Measurements from ENCODE around the gene ZNF841. TPM values are rescaled to one million over a fixed set of nuclear protein-coding genes. Genes with fewer than 3 reads are reported as not detected.

The ZNF841 gene
- total and polyA plus RNA-seq, 2 donors (not counting 3 experiments of a cell fraction or from before 2014, with no cell fraction given), result 5.2 to 17.7 TPM

DNA sequence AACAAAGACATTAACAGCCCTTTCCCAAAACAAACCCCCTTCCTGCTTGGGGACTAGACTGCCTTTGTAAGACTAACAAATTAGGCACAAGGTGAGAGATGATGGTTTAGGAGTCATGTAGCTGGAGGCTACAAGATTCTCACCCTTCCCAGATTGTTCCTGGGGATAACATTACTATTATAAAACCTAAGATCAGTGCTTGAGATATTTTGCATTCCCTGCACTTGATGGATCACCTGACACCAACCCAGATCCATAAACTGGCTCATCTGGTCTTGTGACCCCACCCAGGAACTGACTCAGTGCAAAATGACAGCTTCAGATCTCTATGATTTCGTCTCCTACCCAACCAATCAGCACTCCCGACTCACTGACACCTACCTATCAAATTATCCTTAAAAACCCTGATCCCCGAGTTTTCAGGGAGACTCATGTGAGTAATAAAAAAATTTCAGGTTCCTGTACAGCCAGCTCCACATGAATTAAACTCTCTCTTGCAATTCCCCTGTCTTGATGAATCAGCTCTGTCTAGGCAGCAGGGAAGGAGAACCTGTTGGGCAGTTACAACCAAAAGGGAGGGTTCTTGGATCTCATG, 46.5 kb upstream of the ZNF841 start:
- CTCF ChIA-PET, result no interaction called here
- intact Hi-C loops (cut with micrococcal nuclease) (no loop called here), dilution Hi-C loops (cut with MboI; ENCODE audit: extremely low pct_ligation_motif_present, low sequenced_read_pairs) (no loop called here)
- peaks cover 5% of the 10 kb centered on the region for H3K79me2 ChIP-seq (ENCODE audit: control insufficient read depth, insufficient read depth, low read length)
- no peak overlapping the region for H3K4me3 ChIP-seq (replicated peaks in 1 of 3; ENCODE audit: insufficient read depth in 1 of 3, low read depth in 1 of 3, low read length in 3 of 3)
- no peak overlapping the region for H3K9ac ChIP-seq (replicated peaks; ENCODE audit: extremely low read depth, insufficient read depth, low read length)
- H3K9me1 ChIP-seq (replicated peaks; ENCODE audit: control insufficient read depth, extremely low read depth, insufficient read depth, low read length), result no peaks in the 10 kb centered on the region
- H3K4me1 ChIP-seq (ENCODE audit: control insufficient read depth, extremely low read depth, insufficient read depth, low read length), result peaks cover 6% of the 10 kb centered on the region
- POLR2A ChIA-PET, result no interaction called here
- no TSS peak for BruUV-seq (replicated peaks)
- H3K27ac ChIP-seq (ENCODE audit: insufficient read depth, low read depth, low read length), result no peak overlapping the region
- DNase-seq (ENCODE audit: low read depth, low spot score) (no peak), FAIRE-seq (no peak)
- H2AFZ ChIP-seq (ENCODE audit: low read depth, low read length), result no peak overlapping the region
- no peaks in the 10 kb centered on the region for H3K36me3 ChIP-seq (ENCODE audit: control insufficient read depth in 2 of 2, extremely low read depth in 1 of 2, insufficient read depth in 2 of 2, low read length in 2 of 2)
- H3K27me3 ChIP-seq (ENCODE audit: control insufficient read depth in 2 of 2, insufficient read depth in 2 of 2, low read length in 2 of 2), result no peaks in the 10 kb centered on the region
- no peak for TF ChIP-seq GATA2 (IDR thresholded peaks at IDR 0.05; ENCODE audit: insufficient read depth, insufficient read length, low read depth, low read length)
- no peak for TF ChIP-seq JUN (IDR thresholded peaks at IDR 0.05; ENCODE audit: borderline replicate concordance, insufficient read depth, insufficient read length, low read depth)
- H3K4me2 ChIP-seq (ENCODE audit: insufficient read depth, low read length), result no peak overlapping the region
- H4K20me1 ChIP-seq (replicated peaks; ENCODE audit: control insufficient read depth, extremely low read depth, insufficient read depth, low read length), result no peaks in the 10 kb centered on the region
- H3K9me3 ChIP-seq (replicated peaks; ENCODE audit: control insufficient read depth, insufficient read depth, low read length), result no peaks in the 10 kb centered on the region

DNA sequence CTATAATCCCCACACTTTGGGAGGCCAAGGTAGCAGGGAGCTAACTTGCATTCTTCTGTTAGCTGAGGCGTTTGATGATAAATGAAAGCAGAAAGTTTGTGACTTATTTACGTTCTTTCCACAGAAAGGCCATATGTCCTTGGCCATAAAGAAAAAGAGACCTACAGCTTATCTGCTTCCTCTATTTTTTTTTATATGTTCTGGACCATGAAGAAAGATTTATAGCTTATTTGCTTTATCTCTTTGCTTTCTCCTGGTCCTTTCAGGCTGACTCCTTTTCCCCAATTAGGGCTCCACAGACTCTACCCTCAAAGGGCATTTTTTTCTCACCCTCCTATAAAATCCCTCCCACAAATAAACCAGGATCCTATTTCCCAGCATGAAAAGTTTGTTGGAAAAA, 45.6 kb upstream of the ZNF841 start:
- DNase-seq (ENCODE audit: low read depth, low spot score) (no peak), FAIRE-seq (no peak)
- intact Hi-C loops (cut with micrococcal nuclease), result no loop called here
- Histone ChIP-seq H3K9me3 (replicated peaks; ENCODE audit: control insufficient read depth, insufficient read depth, low read length) (no peaks in the 10 kb centered on the region), H3K27me3 (ENCODE audit: control insufficient read depth in 2 of 2, insufficient read depth in 2 of 2, low read length in 2 of 2) (no peaks in the 10 kb centered on the region), H3K79me2 (ENCODE audit: control insufficient read depth, insufficient read depth, low read length) (peaks cover 9% of the 10 kb centered on the region), H3K36me3 (ENCODE audit: control insufficient read depth in 2 of 2, extremely low read depth in 1 of 2, insufficient read depth in 2 of 2, low read length in 2 of 2) (no peaks in the 10 kb centered on the region), H3K4me1 (ENCODE audit: control insufficient read depth, extremely low read depth, insufficient read depth, low read length) (peaks cover 6% of the 10 kb centered on the region), H3K9ac (replicated peaks; ENCODE audit: extremely low read depth, insufficient read depth, low read length) (no peak overlapping the region), H2AFZ (ENCODE audit: low read depth, low read length) (no peak overlapping the region), H3K27ac (ENCODE audit: insufficient read depth, low read depth, low read length) (no peak overlapping the region), H3K4me3 (replicated peaks in 1 of 3; ENCODE audit: insufficient read depth in 1 of 3, low read depth in 1 of 3, low read length in 3 of 3) (no peak overlapping the region), H3K4me2 (ENCODE audit: insufficient read depth, low read length) (no peak overlapping the region), H3K9me1 (replicated peaks; ENCODE audit: control insufficient read depth, extremely low read depth, insufficient read depth, low read length) (no peaks in the 10 kb centered on the region), H4K20me1 (replicated peaks; ENCODE audit: control insufficient read depth, extremely low read depth, insufficient read depth, low read length) (no peaks in the 10 kb centered on the region)
- ChIA-PET POLR2A (no interaction called here), CTCF (interaction anchor here (0.8 to 1.3 kb wide), 3 partner anchors 21 to 1054 kb away, joined by 3 read pairs; partner anchors contain the start of gene PPP2R1A)
- no TSS peak for BruUV-seq (replicated peaks)
- TF ChIP-seq, protein P1, sequence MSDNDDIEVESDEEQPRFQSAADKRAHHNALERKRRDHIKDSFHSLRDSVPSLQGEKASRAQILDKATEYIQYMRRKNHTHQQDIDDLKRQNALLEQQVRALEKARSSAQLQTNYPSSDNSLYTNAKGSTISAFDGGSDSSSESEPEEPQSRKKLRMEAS (IDR thresholded peaks at IDR 0.05; ENCODE audit: insufficient read depth, insufficient read length), result no peak
- TF ChIP-seq FOS (IDR thresholded peaks at IDR 0.05; ENCODE audit: borderline replicate concordance, insufficient read depth, low read length) (no peak), MYC (IDR thresholded peaks at IDR 0.05; ENCODE audit: low read depth, low read length) (no peak), JUN (IDR thresholded peaks at IDR 0.05; ENCODE audit: borderline replicate concordance, insufficient read depth, insufficient read length, low read depth) (no peak), GATA2 (IDR thresholded peaks at IDR 0.05; ENCODE audit: insufficient read depth, insufficient read length, low read depth, low read length) (no peak), POLR2AphosphoS5 (IDR thresholded peaks at IDR 0.05; ENCODE audit: insufficient read depth, low read depth, low read length) (no peak), POLR2A (IDR thresholded peaks at IDR 0.05; ENCODE audit: low read depth, low read length) (no peak), EZH2 (IDR thresholded peaks at IDR 0.05; ENCODE audit: borderline replicate concordance, low read depth, low read length, severe bottlenecking) (no peak)
- TF ChIP-seq, protein P2, sequence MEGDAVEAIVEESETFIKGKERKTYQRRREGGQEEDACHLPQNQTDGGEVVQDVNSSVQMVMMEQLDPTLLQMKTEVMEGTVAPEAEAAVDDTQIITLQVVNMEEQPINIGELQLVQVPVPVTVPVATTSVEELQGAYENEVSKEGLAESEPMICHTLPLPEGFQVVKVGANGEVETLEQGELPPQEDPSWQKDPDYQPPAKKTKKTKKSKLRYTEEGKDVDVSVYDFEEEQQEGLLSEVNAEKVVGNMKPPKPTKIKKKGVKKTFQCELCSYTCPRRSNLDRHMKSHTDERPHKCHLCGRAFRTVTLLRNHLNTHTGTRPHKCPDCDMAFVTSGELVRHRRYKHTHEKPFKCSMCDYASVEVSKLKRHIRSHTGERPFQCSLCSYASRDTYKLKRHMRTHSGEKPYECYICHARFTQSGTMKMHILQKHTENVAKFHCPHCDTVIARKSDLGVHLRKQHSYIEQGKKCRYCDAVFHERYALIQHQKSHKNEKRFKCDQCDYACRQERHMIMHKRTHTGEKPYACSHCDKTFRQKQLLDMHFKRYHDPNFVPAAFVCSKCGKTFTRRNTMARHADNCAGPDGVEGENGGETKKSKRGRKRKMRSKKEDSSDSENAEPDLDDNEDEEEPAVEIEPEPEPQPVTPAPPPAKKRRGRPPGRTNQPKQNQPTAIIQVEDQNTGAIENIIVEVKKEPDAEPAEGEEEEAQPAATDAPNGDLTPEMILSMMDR (IDR thresholded peaks at IDR 0.05; ENCODE audit: extremely low read depth in 1 of 2, insufficient read depth in 1 of 2, low read depth in 1 of 2, low read length in 2 of 2), result no peak
- dilution Hi-C loops (cut with MboI; ENCODE audit: extremely low pct_ligation_motif_present, low sequenced_read_pairs), result no loop called here
